OCI-LY3 (cell line): Measurements from ENCODE around the gene CSH2.
"Not testable (repeated sequence)": the region's sequence is repeated elsewhere in the genome, so short reads cannot be mapped to it uniquely, and the experiment has no call there.

Experiments
- EZH2phosphoT487 ChIP-seq: fragments of 200-600 bp; shearing (Covaris generic); IDR thresholded peaks from 2 replicates; pipeline ENCODE4 v1.6.1; 2018; ENCODE audit warnings: antibody characterized with exemption, mixed run types, low read depth
- TF ChIP-seq, protein P1 (sequence below): fragments of 200-600, 300-600 bp; sonication (generic); IDR thresholded peaks from 2 replicates; pipeline ENCODE4 v1.5.1; 2014; ENCODE audit warnings: antibody characterized with exemption, low read length, low read depth

DNA sequence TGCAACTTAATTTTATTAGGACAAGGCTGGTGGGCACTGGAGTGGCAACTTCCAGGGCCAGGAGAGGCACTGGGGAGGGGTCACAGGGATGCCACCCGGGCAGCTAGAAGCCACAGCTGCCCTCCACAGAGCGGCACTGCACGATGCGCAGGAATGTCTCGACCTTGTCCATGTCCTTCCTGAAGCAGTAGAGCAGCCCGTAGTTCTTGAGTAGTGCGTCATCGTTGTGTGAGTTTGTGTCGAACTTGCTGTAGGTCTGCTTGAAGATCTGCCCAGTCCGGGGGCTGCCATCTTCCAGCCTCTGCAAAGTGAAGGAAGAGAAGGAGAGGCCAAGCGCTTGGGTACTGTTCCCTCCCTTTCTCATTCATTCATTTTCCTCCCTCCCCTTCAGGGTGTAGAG lies 43.7 kb upstream of the CSH2 start:
- TF ChIP-seq, protein P1, sequence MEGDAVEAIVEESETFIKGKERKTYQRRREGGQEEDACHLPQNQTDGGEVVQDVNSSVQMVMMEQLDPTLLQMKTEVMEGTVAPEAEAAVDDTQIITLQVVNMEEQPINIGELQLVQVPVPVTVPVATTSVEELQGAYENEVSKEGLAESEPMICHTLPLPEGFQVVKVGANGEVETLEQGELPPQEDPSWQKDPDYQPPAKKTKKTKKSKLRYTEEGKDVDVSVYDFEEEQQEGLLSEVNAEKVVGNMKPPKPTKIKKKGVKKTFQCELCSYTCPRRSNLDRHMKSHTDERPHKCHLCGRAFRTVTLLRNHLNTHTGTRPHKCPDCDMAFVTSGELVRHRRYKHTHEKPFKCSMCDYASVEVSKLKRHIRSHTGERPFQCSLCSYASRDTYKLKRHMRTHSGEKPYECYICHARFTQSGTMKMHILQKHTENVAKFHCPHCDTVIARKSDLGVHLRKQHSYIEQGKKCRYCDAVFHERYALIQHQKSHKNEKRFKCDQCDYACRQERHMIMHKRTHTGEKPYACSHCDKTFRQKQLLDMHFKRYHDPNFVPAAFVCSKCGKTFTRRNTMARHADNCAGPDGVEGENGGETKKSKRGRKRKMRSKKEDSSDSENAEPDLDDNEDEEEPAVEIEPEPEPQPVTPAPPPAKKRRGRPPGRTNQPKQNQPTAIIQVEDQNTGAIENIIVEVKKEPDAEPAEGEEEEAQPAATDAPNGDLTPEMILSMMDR: not testable (repeated sequence)
- not testable (repeated sequence) for TF ChIP-seq EZH2phosphoT487
